ENCODE data around the gene NR1H4.
"Not testable (repeated sequence)": the region's sequence is repeated elsewhere in the genome, so short reads cannot be mapped to it uniquely, and the experiment has no call there.

The NR1H4 gene

DNA sequence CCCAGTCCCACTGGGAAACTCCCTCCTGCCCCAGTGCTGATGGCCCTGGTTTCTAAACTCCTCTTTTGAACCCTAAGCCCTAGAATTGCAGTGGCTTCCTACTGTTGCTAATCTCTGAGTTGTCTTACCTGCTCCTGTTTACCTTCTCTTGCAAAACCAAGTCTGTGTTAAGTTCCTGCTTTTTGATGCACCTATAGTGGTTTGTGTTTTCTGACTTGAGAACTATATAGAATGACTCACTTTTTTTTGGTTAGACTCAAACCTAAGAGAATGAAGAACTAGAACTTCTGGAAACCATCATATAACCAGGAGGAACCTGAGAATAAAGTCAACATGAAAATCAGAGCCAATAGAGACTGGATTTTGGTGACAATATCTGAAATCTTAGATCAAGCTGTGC, 94.3 kb downstream of the NR1H4 start:
- DNase-seq (ENCODE audit: low read depth) = no peak

DNA sequence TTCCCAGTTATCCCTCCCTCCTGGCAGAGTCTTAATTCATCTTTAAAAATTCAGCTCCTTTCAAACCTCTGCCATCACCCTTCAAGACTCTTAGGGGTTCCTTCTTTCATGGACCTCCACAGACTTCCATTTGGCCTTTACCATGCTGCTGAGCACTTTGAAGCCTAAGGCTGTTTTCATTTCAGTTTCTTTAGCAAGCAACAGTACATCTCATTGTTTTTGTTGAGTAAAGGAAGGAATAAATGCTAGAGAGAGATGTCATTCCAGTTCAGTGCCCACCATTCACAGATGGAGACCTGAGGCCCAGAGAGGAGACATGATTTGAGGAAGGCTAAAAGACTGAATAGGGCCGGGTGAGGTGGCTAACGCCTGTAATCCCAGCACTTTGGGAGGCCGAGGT, 98.5 kb downstream of the NR1H4 start:
- no peak for DNase-seq (ENCODE audit: low read depth)

DNA sequence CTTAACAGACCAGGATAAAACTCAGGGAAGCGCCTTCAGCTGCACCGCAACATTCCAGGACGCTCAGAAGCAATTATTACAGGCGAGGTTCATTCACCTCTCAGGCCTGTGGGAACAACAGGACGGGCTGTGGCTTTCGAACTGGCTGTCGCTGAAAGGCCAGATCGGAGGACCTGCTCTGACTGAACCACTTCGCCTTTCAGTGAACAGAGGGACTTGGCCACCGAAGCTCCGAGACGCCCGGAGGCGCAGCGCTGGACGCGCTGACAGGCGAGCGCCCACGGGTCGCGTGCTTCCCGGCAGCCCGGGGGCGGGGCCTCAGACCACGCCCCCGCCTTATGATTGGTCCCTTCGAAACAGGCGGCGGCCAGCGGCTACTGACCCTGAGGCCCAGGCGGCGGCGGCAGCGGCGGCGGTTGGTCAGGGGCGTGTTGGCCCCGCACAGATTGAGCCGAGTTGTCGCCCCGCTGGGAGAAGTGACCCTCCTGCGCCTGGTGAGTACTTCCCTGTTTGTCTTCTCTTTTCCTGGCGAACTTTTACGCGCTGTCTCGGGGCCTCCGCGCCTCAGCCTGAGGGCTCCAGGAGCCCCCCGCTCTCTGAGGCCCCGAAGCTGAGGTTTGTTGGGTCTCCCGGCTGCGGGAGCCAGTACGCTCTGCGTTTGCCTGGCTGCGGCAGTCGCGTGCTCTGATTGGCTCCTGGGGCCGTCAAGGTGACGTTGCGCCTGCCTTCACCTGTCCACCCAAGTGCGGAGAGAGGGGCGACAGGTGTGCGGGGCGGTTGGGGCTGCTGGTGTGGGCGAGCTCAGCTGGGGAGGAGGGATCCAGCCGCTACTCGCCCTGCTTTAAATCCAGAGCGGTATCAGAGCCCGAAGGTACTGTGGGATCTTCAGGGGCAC, 99.9 kb downstream of the NR1H4 start, which contains the start of gene GAS2L3:
Gene GAS2L3, plus strand, starts transcription at position 393 of the 895 bp plus-strand sequence. CDS start 21,221 bp downstream, outside the sequence.
- DNase-seq (ENCODE audit: low read depth) = peak; percentile 80

DNA sequence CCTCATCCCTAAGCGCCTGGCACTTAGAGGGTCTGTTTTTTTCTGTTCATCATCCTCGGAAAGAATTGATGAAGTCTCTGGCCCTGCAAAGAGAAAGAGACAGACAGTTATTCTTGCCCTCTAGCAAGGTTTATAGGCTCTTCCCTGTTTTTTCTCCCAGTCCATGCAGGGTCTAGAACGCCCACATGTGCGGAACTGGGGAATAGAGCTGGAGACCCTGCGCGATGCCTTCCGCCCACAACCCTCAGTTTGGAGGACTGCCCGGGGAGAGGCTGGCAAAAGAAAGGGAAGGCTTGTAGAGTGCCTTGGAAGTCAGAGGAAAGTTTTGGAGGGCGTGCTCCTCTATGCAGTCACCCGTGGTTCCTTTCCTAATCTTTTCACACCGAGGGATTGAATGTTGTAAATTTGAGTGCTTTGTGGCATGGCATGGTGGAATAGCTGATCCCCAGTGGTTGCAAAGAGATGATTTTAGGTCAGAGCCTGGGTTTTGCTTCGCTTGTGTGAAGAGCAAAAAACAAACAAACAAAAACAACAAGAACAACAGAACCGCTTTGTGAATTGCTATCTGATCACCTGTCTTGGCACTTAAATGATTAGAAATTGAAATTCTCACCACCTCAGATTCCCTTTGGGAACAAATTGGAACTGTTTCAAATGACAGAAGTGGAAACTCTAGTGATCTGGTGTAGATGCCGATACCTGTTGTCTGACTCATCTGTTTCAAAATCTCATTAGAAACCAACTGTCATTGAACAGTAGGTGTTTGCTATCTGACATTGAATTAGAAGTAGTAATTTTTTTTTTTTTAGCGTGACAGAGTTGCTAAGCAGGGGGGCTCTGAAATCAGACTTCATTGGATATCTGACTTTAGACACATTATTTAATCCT, 100.8 kb downstream of the NR1H4 start:
- no peak for DNase-seq (ENCODE audit: low read depth)

DNA sequence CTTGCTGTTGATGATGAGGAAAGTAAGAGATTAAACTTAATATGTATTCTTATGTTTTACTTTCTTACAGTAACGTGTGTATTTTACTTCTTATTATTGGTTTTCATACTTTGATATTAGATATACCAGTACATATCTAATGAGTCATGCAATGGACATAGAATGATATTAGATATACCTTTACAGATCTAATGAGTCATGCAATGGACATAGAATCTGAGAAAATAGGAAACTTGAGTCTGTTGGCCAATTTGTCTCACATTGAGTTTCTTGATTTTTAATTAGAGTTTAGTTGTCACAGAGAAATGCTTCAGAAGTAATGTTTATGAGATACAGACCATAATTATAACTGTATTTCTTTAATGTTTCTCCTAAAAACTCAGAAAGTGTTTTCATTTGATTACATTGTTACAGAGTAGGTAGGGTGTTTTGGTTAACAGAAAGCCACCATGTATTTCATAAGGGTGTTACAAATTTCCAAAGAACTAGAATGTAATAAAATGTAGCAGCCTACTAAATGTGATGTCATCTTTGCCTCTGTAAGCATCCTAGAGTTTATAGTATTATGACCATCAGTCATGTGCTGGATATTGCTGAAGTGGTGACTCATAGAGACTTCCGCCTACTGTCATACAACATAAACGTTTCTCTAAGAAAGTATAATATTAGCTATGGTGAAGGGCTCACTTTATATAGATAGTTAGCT, 102.8 kb downstream of the NR1H4 start:
- DNase-seq (ENCODE audit: low read depth) = peak; percentile 93

DNA sequence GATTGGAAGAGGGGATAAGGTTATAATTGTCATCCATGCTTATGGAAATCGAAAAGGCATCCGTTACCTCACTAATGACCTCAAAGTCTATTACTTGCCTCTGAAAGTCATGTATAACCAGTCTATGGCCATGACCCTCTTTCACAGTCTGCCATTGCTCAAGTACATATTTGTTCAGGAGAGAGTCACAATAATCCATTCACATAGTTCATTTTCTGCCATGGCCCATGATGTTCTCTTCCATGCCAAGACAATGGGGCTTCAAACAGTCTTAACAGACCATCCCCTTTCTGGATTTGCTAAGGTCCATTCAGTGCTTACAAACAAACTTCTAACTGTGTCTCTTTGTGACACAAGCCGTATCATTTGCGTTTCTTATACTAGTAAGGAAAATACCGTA, 105.3 kb downstream of the NR1H4 start:
- no peak for DNase-seq (ENCODE audit: low read depth)

DNA sequence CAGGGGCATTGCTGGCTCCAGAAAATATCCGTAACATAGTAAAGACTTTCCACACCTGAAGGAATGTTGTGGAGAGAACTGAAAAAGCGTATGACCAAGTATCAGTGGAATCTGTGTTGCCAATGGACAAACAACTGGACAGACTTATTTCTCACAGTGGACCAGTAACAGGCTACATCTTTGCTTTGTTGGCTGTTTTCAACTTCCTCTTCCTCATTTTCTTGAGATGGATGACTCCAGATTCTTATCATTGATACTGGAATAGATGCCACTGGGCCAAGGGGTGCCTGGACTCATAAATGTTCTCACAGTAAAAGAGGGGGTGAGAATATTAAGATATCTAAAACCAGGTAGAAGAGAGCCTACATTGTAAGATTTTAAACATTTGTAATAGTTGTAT, 106.2 kb downstream of the NR1H4 start:
- no peak for DNase-seq (ENCODE audit: low read depth)

DNA sequence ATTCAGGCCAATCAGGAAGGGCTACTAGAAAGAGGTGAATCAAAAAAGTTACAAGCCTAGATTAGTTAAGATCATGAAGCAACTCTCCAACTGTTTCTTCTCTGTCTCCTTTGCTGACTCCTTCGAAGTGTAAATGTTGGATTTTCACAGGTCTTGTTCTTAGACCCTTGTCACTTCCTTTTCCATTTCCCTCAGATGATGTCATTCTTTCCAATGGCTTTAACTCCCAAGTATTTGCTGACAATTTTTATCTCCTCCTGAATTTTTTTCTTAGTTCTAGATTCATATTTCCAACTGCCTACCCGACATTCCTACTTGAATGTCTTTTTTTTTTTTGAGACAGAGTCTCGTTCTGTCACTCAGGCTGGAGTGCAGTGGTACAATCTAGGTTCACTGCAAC, 110.6 kb downstream of the NR1H4 start:
- DNase-seq (ENCODE audit: low read depth) = no peak

DNA sequence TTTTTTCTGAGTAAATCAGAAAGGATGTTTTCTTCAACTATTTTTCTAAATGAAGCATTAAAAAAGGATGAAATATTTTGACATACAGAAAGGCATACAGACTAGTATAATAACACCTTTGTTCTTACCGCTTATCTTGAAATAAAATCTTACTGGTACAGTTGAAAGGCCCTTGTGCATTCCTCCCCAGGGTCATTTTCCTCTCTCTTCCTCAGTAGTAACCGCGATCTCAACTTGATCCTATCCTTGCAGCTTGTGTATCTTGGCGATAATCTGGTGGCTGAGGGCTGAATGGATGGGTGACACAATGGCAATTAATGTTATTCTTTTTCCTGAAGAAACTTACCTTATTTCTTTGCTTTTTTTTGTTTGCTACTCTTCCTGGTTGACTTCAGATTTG, 118.3 kb downstream of the NR1H4 start:
- no peak for DNase-seq (ENCODE audit: low read depth)

DNA sequence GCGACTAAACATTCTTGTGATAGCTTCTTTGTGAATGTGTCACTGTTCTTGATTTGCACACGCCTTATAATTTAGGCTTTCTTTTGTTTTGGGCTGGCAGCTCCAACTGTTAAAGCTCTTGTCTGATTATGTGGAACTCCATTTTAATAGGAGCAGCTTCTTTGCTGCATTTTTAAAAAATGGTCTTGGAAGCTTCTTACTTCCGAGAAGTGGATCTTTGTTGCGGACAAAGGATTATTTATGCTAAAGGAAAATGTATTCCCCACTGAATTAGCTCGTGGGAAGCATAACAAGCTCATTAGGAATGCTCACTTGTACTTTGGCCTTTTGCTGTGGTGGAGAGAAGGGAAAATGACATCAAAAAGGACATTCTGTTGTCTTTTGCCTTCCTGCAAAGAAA, 119.8 kb downstream of the NR1H4 start:
- peak; percentile 26 for DNase-seq (ENCODE audit: low read depth)

DNA sequence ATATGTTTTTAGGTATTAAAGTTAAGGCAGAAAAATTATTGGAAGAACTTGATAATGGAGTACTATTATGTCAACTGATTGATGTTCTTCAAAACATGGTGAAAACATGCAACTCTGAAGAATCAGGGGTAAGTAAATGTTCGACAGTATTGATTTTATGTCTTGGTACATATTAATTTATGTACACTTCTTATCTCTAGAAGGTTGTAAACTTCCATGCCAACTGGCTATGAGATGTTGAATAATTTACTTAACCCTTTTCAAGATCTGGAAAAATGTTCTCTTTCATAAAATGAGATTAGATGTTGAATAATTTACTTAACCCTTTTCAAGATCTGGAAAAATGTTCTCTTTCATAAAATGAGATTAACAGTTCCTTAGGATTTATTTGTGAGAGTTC, 128.0 kb downstream of the NR1H4 start:
- no peak for DNase-seq (ENCODE audit: low read depth)

DNA sequence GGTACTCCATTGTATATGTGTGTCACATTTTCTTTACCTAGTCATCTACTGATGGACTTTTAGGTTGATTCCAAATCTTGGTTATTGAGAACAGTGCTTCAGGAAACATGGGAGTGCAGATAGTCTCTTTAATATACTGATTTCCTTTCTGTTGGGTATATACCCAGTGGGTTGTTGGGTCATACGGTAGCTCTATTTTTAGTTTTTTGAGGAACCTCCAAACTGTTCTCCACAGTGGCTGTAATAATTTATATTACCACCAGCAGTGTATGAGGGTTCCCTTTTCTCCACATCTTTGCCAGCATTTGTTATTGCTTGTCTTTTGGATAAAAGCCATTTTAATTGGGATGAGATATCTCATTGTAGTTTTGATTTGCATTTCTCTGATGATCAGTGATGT, 129.3 kb downstream of the NR1H4 start:
- not testable (repeated sequence) for DNase-seq (ENCODE audit: low read depth)

DNA sequence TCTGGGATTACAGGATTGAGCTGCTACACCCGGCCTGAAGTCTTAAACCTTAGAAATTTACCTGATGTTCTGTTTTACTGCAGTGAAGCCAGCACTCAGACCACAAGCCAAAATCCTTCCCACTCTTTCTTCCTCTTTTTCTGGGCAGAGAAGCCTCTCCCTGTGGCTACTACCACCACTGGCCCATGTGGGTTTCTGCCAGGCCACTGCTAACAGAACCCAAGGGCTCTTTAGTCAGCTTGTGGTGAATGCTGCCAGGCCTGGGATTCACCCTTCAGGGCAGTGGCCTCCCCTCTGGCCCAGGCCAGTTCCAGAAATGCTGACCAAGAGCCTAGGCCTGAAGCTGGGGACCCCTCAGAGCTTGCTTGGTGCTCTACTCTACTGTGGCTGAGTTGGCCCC, 135.1 kb downstream of the NR1H4 start:
- DNase-seq (ENCODE audit: low read depth) = no peak

DNA sequence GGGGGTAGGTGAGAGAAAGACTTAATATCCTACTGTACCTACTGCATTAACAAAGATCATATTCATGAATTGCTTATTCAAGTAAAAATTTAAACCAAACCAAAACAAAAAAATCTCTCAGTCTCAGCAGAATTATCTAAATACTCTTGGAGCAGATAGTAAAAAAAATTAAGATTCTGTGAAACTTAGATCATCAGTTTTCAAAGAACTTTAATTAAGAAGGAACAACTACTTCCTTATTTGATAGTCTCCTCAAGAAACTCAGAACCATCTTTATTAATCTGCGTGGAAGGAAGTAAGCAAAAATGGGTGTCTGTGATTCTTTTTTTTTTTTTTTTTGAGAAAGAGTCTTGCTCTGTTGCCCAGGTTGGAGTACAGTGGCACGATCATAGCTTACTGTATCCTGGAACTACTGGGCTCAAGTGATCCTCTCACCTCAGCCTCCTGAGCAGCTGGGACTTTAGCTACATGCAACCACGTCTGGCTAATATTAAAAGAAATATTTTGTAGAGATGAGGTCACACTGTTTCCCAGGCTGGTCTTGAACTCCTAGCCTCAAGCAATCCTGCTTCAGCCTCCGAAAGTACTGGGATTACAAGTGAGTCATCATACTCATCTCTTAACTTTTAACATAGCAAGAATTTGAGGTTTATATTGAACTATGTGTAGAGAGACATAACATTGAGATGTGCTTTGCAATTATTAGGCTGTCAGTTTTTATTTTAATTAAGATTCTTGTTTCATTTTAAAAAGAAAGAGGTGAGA, 137.2 kb downstream of the NR1H4 start:
- peak; percentile 39 for DNase-seq (ENCODE audit: low read depth)

DNA sequence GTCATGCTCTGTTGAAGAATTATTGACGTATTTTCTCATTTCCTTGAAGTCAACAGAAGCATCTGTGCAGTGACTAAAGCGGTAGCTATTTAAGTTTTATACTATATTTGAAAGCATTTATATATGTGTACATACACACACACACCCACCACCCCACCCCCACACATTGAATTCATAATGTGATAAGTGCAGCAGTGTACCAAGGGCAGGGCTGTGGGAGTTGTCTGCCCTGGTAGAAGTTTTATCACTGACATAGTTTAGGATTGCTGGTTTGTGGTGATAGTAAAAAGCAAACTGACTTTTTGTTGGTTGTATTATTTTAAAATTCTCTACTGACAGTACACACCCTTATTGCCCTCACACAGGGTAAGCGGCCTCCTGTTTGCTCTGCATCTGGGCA, 138.9 kb downstream of the NR1H4 start:
- DNase-seq (ENCODE audit: low read depth) = peak; percentile 4

Data from iris pigment epithelial cell (primary cell).